Activated CD4-positive, alpha-beta T cell treated with anti-CD3 and anti-CD28 coated beads, Interleukin-2, amount 50 U/mL, for 16 hours (primary cell): ENCODE data around the gene SALL3.

Source experiments
- DNase-seq: peaks from one replicate; pipeline ENCODE4 v3.0.0-alpha.2; 2020

SALL3 gene

GRCh38 chr18:78981394-78981831 is 1.8 kb downstream of the SALL3 start:
- DNase-seq = no peak

GRCh38 chr18:78981989-78982620 is 2.5 kb downstream of the SALL3 start:
- DNase-seq = no peak

GRCh38 chr18:78983512-78983911 is 3.9 kb downstream of the SALL3 start:
- DNase-seq = no peak

GRCh38 chr18:78984941-78985784 is 5.5 kb downstream of the SALL3 start:
- DNase-seq = peak; percentile 37

GRCh38 chr18:78986018-78986481 is 6.4 kb downstream of the SALL3 start:
- DNase-seq = peak; percentile 18

- no peak for DNase-seq
These were observed 11.8 kb downstream of the SALL3 start for GRCh38 chr18:78991446-78991845.

- DNase-seq = no peak
These were observed 12.7 kb downstream of the SALL3 start for GRCh38 chr18:78992041-78993011.

GRCh38 chr18:78993014-78993926 is 13.7 kb downstream of the SALL3 start:
- DNase-seq = no peak

GRCh38 chr18:78994000-78994399 is 14.4 kb downstream of the SALL3 start:
- no peak for DNase-seq

GRCh38 chr18:78994531-78994930 is 14.9 kb downstream of the SALL3 start:
- DNase-seq = no peak

- DNase-seq = no peak
These were observed 15.5 kb downstream of the SALL3 start for GRCh38 chr18:78994977-78995582.

GRCh38 chr18:78995740-78996395 is 16.2 kb downstream of the SALL3 start:
- DNase-seq = no peak

- no peak for DNase-seq
These were observed 17.3 kb downstream of the SALL3 start for GRCh38 chr18:78996741-78997490.

- no peak for DNase-seq
These were observed 18.9 kb downstream of the SALL3 start for GRCh38 chr18:78998371-78999071.

- DNase-seq = no peak
These were observed 20.3 kb downstream of the SALL3 start for GRCh38 chr18:78999939-79000338.

GRCh38 chr18:79000997-79001396 is 21.4 kb downstream of the SALL3 start:
- no peak for DNase-seq

- DNase-seq = no peak
These were observed 26.0 kb downstream of the SALL3 start for GRCh38 chr18:79005653-79006052.

- DNase-seq = no peak
These were observed 26.6 kb downstream of the SALL3 start for GRCh38 chr18:79006106-79006795.

GRCh38 chr18:79007440-79007839 is 27.8 kb downstream of the SALL3 start:
- DNase-seq = no peak
